Colonic mucosa (tissue), 4 donors: ENCODE measurements around the gene HP1BP3. TPM values are rescaled to one million over a fixed set of nuclear protein-coding genes. Genes with fewer than 3 reads are reported as not detected.

Source experiments
- DNase-seq: peaks from one replicate; pipeline ENCODE4 v3.0.0-alpha.2; 2020
- H3K27ac ChIP-seq: fragments of 200-600 bp; one replicate; pipeline ENCODE4 v1.8.0; 2021
- H3K27me3 ChIP-seq: fragments of 200-600 bp; one replicate; pipeline ENCODE4 v1.8.0; 2021
- H3K36me3 ChIP-seq: fragments of 200-600 bp; one replicate; pipeline ENCODE4 v1.8.0; 2021
- H3K4me1 ChIP-seq: fragments of 200-600 bp; one replicate; pipeline ENCODE4 v1.8.0; 2021; ENCODE audit warnings: mild to moderate bottlenecking
- H3K4me3 ChIP-seq: fragments of 200-600 bp; one replicate; pipeline ENCODE4 v1.8.0; 2021
- H3K9ac ChIP-seq, 2 donors: one replicate each; pipeline ENCODE4 v1.7.0; 2013; ENCODE audit warnings: control low read depth in 2 of 2, low read depth in 2 of 2, low read length in 2 of 2
- H3K9me3 ChIP-seq: fragments of 200-600 bp; one replicate; pipeline ENCODE4 v1.8.0; 2021
- intact Hi-C: fragments of 100-400 bp; cut with DNase I; formaldehyde crosslinking; loops from one replicate; pipeline ENCODE4 v1.14.1; 2022
- total RNA-seq, 2 donors: library from RNA; stranded (reverse); fragmentation: NEBNext Ultra II Directional in 1 of 2; extraction: Animal tissue kit (Norgen Biotek cat#: 25700) in 1 of 2; gene quantifications; one replicate each; pipeline ENCODE4 v1.2.1, GENCODE V29; 2021
- TF ChIP-seq, protein P1 (sequence below): fragments of 200-600 bp; IDR thresholded peaks from one replicate; pipeline ENCODE4 v1.8.0; 2022; ENCODE audit warnings: antibody characterized with exemption, mild to moderate bottlenecking
- donor health status: healthy.
- donor health status: DM: no; HTN: no; CAD: no.
- donor health status: DM: no; HTN: no; CAD: no.

Gene HP1BP3, protein sequence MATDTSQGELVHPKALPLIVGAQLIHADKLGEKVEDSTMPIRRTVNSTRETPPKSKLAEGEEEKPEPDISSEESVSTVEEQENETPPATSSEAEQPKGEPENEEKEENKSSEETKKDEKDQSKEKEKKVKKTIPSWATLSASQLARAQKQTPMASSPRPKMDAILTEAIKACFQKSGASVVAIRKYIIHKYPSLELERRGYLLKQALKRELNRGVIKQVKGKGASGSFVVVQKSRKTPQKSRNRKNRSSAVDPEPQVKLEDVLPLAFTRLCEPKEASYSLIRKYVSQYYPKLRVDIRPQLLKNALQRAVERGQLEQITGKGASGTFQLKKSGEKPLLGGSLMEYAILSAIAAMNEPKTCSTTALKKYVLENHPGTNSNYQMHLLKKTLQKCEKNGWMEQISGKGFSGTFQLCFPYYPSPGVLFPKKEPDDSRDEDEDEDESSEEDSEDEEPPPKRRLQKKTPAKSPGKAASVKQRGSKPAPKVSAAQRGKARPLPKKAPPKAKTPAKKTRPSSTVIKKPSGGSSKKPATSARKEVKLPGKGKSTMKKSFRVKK
- total RNA-seq: 100 to 1,000 TPM; 165 to 210 TPM

DNA sequence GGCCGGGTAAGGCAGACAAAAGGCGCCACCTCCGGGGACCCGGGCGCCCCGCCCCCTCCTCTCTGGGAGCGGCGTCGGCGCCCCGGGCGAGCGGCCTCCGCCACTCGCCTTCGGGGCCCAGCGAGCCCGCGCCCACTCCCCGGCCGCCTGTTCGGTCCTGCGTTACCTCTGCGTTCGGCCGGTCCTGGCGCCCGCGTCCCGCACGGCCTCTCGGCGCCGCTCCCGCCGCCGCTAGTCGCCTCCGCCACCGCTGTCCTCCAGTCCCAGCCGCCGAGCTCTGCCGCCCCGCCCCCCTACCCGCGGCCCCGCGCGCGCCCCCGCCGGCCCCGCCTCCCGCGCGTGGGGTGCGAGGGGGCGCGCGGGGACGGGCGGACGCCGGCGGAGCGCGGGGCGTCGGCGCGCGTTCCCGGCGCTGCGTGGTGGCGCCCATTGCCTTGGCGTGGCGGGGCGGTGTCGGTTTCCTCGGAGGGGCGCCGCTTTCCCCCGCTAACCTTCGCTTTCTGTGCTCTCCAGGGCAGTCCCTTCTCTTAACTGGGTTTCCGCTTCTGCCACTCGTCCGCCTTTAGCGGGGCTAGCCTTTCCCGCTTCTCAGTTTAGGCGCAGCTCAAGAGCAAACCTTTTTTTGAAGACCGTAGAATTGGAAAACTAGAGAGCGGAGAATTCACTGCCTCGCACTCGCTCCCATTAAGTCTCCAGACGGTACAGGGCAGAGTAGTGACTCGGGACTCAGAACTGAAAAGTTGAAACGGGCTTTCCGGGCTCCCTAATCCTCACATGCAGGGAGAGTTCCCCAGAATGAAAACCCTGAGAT lies at the start of gene HP1BP3:
Gene HP1BP3 (minus strand): TSS at position 279 of the 811 bp plus-strand sequence. CDS start 6,867 bp downstream, outside the sequence.
- Histone ChIP-seq H3K4me1 (peaks cover 6% of the 10 kb centered on the region), H3K27ac (peak within 1 kb of the TSS; percentile 98), H3K27me3 (no peaks in the 10 kb centered on the region), H3K4me3 (peak within 1 kb of the TSS; percentile 70), H3K9me3 (no peaks in the 10 kb centered on the region), H3K36me3 (no peaks in the 10 kb centered on the region), H3K9ac (peak within 1 kb of the TSS; percentile 91 to 95)
- DNase-seq: peak; percentile 82
- intact Hi-C loops: no loop called here
- TF ChIP-seq, protein P1, sequence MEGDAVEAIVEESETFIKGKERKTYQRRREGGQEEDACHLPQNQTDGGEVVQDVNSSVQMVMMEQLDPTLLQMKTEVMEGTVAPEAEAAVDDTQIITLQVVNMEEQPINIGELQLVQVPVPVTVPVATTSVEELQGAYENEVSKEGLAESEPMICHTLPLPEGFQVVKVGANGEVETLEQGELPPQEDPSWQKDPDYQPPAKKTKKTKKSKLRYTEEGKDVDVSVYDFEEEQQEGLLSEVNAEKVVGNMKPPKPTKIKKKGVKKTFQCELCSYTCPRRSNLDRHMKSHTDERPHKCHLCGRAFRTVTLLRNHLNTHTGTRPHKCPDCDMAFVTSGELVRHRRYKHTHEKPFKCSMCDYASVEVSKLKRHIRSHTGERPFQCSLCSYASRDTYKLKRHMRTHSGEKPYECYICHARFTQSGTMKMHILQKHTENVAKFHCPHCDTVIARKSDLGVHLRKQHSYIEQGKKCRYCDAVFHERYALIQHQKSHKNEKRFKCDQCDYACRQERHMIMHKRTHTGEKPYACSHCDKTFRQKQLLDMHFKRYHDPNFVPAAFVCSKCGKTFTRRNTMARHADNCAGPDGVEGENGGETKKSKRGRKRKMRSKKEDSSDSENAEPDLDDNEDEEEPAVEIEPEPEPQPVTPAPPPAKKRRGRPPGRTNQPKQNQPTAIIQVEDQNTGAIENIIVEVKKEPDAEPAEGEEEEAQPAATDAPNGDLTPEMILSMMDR: no peak

DNA sequence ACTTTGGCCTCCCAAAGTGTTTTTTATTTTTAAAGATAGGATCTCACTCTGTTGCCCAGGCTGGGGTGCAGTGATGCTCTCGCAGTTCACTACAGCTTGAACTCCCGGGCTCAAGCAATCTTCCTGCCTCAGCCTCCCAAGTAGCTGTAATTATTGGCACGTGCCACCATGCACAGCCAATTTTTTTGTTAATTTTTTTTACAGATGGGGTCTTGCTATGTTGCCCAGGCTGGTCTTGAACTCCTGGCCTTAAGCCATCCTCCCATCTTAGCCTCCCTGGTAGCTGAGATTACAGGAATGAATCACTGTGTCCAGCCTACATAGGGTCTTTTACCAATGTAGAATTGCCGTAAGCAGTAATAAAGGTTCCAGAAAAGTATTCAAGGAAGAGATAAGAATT lies 49.1 kb upstream of the HP1BP3 start:
- H3K9ac ChIP-seq: no peak overlapping the region
- H3K4me3 ChIP-seq: no peak overlapping the region
- no peaks in the 10 kb centered on the region for H3K36me3 ChIP-seq
- intact Hi-C loops: no loop called here
- no peaks in the 10 kb centered on the region for H3K4me1 ChIP-seq
- DNase-seq: no peak
- H3K27me3 ChIP-seq: no peaks in the 10 kb centered on the region
- H3K9me3 ChIP-seq: no peaks in the 10 kb centered on the region
- no peak overlapping the region for H3K27ac ChIP-seq
- TF ChIP-seq, protein P1: no peak

DNA sequence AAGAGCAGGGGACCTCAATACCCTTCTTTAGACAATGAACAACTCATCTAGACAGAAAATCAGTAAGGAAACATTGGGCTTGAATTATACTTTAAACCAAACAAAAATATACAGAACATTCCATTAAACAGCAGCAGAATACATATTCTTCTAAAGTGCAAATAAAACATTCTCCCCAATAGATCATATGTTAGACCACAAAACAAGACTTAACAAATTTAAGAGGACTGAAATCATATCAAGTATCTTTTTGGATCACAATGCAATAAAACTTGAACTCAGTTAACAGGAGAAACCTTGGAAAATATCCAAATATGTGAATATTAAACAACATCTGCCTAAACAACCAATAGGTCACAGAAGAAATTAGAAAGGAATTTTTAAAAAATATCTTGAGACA lies 47.7 kb upstream of the HP1BP3 start:
- intact Hi-C loops: no loop called here
- no peaks in the 10 kb centered on the region for H3K27me3 ChIP-seq
- TF ChIP-seq, protein P1: no peak
- no peak for DNase-seq
- no peak overlapping the region for H3K27ac ChIP-seq
- no peaks in the 10 kb centered on the region for H3K36me3 ChIP-seq
- H3K9me3 ChIP-seq: no peaks in the 10 kb centered on the region
- no peaks in the 10 kb centered on the region for H3K4me1 ChIP-seq
- H3K4me3 ChIP-seq: no peak overlapping the region
- H3K9ac ChIP-seq: no peak overlapping the region

DNA sequence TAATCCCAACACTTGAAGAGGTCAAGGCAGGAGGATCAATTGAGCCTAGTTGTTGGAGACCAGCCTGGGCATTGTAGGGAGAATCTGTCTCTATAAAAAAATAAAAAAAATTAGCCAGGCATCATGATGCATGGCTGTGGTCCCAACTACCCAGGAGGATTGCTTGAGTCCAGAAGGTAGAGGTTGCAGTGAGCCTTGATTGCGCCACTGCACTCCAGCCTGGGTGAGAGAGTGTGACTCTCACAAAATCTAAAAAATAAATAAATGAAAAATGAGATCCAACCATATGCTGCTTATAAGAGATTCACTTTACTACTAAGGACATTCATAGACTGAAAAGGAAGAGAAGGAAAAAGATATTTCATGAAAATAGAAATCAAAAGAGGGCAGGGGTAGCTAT lies 47.1 kb upstream of the HP1BP3 start:
- Histone ChIP-seq H3K9ac (no peak overlapping the region), H3K27ac (no peak overlapping the region), H3K27me3 (no peaks in the 10 kb centered on the region), H3K4me1 (no peaks in the 10 kb centered on the region), H3K36me3 (no peaks in the 10 kb centered on the region), H3K9me3 (no peaks in the 10 kb centered on the region), H3K4me3 (no peak overlapping the region)
- DNase-seq: no peak
- TF ChIP-seq, protein P1: no peak
- intact Hi-C loops: no loop called here

DNA sequence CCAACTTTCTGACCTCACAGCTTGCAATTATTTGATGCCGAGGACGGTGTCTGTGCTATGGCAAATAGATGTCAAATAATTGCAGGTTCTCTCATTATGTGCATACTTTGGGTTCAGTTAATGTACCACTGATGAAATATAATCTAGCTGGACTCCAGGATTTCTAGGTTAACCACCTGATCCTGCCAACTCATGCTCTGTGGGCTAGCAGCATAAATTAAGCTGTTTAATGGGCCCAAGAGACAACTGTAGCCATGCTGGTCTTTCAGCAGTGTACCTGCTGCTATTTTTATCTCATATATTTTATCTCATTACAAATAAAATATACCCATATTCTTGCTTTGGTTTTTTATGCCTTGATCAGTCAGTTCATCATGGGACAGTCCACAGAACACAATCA lies 43.3 kb upstream of the HP1BP3 start:
- H3K27ac ChIP-seq: no peak overlapping the region
- no peak overlapping the region for H3K4me3 ChIP-seq
- H3K36me3 ChIP-seq: no peaks in the 10 kb centered on the region
- TF ChIP-seq, protein P1: no peak
- DNase-seq: no peak
- H3K9ac ChIP-seq: no peak overlapping the region
- H3K9me3 ChIP-seq: no peaks in the 10 kb centered on the region
- intact Hi-C loops: no loop called here
- no peaks in the 10 kb centered on the region for H3K27me3 ChIP-seq
- no peaks in the 10 kb centered on the region for H3K4me1 ChIP-seq
